Activated T-cell treated with anti-CD3 and anti-CD28 coated beads, Interleukin-2, amount 50 U/mL, for 4 hours (primary cell): ENCODE results near the gene PPP4C. TPM values are rescaled to one million over a fixed set of nuclear protein-coding genes. Genes with fewer than 3 reads are reported as not detected.

Source experiments
- ATAC-seq, 2 donors: fragments of 200-7000 bp; cut with Tn5 transposase; one replicate each; pipeline ENCODE4 v1.10.0; 2021
- DNase-seq: peaks from one replicate; pipeline ENCODE4 v3.0.0-alpha.2; 2020
- H3K27me3 Mint-ChIP-seq: one replicate; pipeline ENCODE4 v1.8.0; 2021; ENCODE audit warnings: low read depth, mixed read lengths
- H3K36me3 Mint-ChIP-seq: one replicate; pipeline ENCODE4 v1.8.0; 2022; ENCODE audit warnings: mixed read lengths; ENCODE audit not compliant: insufficient read depth
- H3K4me1 Mint-ChIP-seq: one replicate; pipeline ENCODE4 v1.8.0; 2021; ENCODE audit warnings: low read depth, mixed read lengths
- H3K4me3 Mint-ChIP-seq: one replicate; pipeline ENCODE4 v1.8.0; 2021; ENCODE audit warnings: mild to moderate bottlenecking, moderate library complexity, mixed read lengths
- H3K9me3 Mint-ChIP-seq: one replicate; pipeline ENCODE4 v1.8.0; 2021; ENCODE audit warnings: mixed read lengths
- total RNA-seq, 3 donors: library from RNA; stranded (reverse); gene quantifications; one replicate each; pipeline ENCODE4 v1.2.1, GENCODE V29; 2021

The PPP4C gene
- total RNA-seq, 3 donors from 2014 or later = 147 to 164 (median 152) TPM

- Mint-ChIP-seq H3K36me3 (peaks cover 19% of the 10 kb centered on the region), H3K9me3 (no peaks in the 10 kb centered on the region), H3K4me1 (peaks cover 10% of the 10 kb centered on the region), H3K27me3 (no peaks in the 10 kb centered on the region), H3K4me3 (no peak overlapping the region)
- DNase-seq = no peak
- ATAC-seq = no peak
These were observed 7.6 kb downstream of the PPP4C start for GRCh38 chr16:30083216-30084055.

GRCh38 chr16:30084096-30084815 is 8.5 kb downstream of the PPP4C start:
- H3K36me3 Mint-ChIP-seq = peaks cover 19% of the 10 kb centered on the region
- ATAC-seq = no peak

GRCh38 chr16:30084816-30085159 is 9.0 kb downstream of the PPP4C start:
- no peak for ATAC-seq

More at GRCh38 chr16:30084096-30084815, 8.5 kb downstream of the PPP4C start:
- DNase-seq = no peak
- no peaks in the 10 kb centered on the region for H3K27me3 Mint-ChIP-seq
- H3K4me1 Mint-ChIP-seq = peaks cover 7% of the 10 kb centered on the region
- H3K9me3 Mint-ChIP-seq = no peaks in the 10 kb centered on the region
- H3K4me3 Mint-ChIP-seq = no peak overlapping the region

GRCh38 chr16:30085247-30085646 is 9.5 kb downstream of the PPP4C start:
- H3K36me3 Mint-ChIP-seq = peaks cover 15% of the 10 kb centered on the region
- H3K9me3 Mint-ChIP-seq = no peaks in the 10 kb centered on the region
- H3K27me3 Mint-ChIP-seq = no peaks in the 10 kb centered on the region
- H3K4me3 Mint-ChIP-seq = no peak overlapping the region
- DNase-seq (no peak), ATAC-seq (no peak)
- H3K4me1 Mint-ChIP-seq = peaks cover 12% of the 10 kb centered on the region

More at GRCh38 chr16:30084816-30085159, 9.0 kb downstream of the PPP4C start:
- no peak for DNase-seq
- Mint-ChIP-seq H3K27me3 (no peaks in the 10 kb centered on the region), H3K36me3 (peaks cover 15% of the 10 kb centered on the region), H3K9me3 (no peaks in the 10 kb centered on the region), H3K4me1 (peaks cover 9% of the 10 kb centered on the region), H3K4me3 (no peak overlapping the region)

- H3K9me3 Mint-ChIP-seq = no peaks in the 10 kb centered on the region
- H3K36me3 Mint-ChIP-seq = peaks cover 15% of the 10 kb centered on the region
- ATAC-seq (no peak), DNase-seq (no peak)
- no peak overlapping the region for H3K4me3 Mint-ChIP-seq
- peaks cover 15% of the 10 kb centered on the region for H3K4me1 Mint-ChIP-seq
- no peaks in the 10 kb centered on the region for H3K27me3 Mint-ChIP-seq
These were observed 10.0 kb downstream of the PPP4C start for GRCh38 chr16:30085820-30086219.

- Mint-ChIP-seq H3K36me3 (peaks cover 15% of the 10 kb centered on the region), H3K4me1 (peaks cover 15% of the 10 kb centered on the region), H3K4me3 (no peak overlapping the region), H3K9me3 (no peaks in the 10 kb centered on the region), H3K27me3 (no peaks in the 10 kb centered on the region)
- no peak for ATAC-seq
- no peak for DNase-seq
These were observed 10.7 kb downstream of the PPP4C start for GRCh38 chr16:30086291-30087140.

GRCh38 chr16:30087181-30087898 is 11.5 kb downstream of the PPP4C start:
- no peaks in the 10 kb centered on the region for H3K9me3 Mint-ChIP-seq
- no peaks in the 10 kb centered on the region for H3K27me3 Mint-ChIP-seq
- no peak overlapping the region for H3K4me3 Mint-ChIP-seq
- H3K4me1 Mint-ChIP-seq = peaks cover 22% of the 10 kb centered on the region
- ATAC-seq (no peak), DNase-seq (no peak)
- H3K36me3 Mint-ChIP-seq = peaks cover 10% of the 10 kb centered on the region

- DNase-seq (no peak), ATAC-seq (no peak)
- no peaks in the 10 kb centered on the region for H3K9me3 Mint-ChIP-seq
- H3K36me3 Mint-ChIP-seq = peaks cover 3% of the 10 kb centered on the region
- no peaks in the 10 kb centered on the region for H3K27me3 Mint-ChIP-seq
- peaks cover 29% of the 10 kb centered on the region for H3K4me1 Mint-ChIP-seq
- H3K4me3 Mint-ChIP-seq = no peak overlapping the region
These were observed 12.5 kb downstream of the PPP4C start for GRCh38 chr16:30088237-30088831.

- Mint-ChIP-seq H3K36me3 (peaks cover 3% of the 10 kb centered on the region), H3K9me3 (no peaks in the 10 kb centered on the region), H3K4me1 (peaks cover 31% of the 10 kb centered on the region), H3K4me3 (no peak overlapping the region), H3K27me3 (no peaks in the 10 kb centered on the region)
- ATAC-seq (no peak), DNase-seq (no peak)
These were observed 13.2 kb downstream of the PPP4C start for GRCh38 chr16:30088832-30089624.

- Mint-ChIP-seq H3K9me3 (no peaks in the 10 kb centered on the region), H3K4me3 (peak overlapping the region; percentile 45), H3K27me3 (no peaks in the 10 kb centered on the region), H3K36me3 (peaks cover 7% of the 10 kb centered on the region), H3K4me1 (peaks cover 47% of the 10 kb centered on the region)
- DNase-seq = no peak
- no peak for ATAC-seq
These were observed 15.0 kb downstream of the PPP4C start for GRCh38 chr16:30090610-30091331.

- H3K9me3 Mint-ChIP-seq = peaks cover under 1% of the 10 kb centered on the region
- H3K4me3 Mint-ChIP-seq = peak within 1 kb of the TSS; percentile 85
- DNase-seq = peak; percentile 90
- H3K36me3 Mint-ChIP-seq = peaks cover 7% of the 10 kb centered on the region
- H3K27me3 Mint-ChIP-seq = no peaks in the 10 kb centered on the region
- peaks cover 47% of the 10 kb centered on the region for H3K4me1 Mint-ChIP-seq
- ATAC-seq = peak; percentile 87 to 89
These were observed 15.9 kb downstream of the PPP4C start, which contains the start of gene TBX6 for GRCh38 chr16:30091474-30092372. TBX6 (minus strand) TSS chr16:30091924; CDS start chr16:30091193, 731 bp downstream.
